Brain microvascular endothelial cell (primary cell): ENCODE results near the gene CPNE4.

Experiments used
- DNase-seq: peaks from one replicate; pipeline ENCODE4 v3.0.0-alpha.2; 2020
- H3K27ac ChIP-seq: fragments of 250-450 bp; sonication (Bioruptor Pico); 2 replicates; pipeline ENCODE4 v1.5.1; 2020; ENCODE audit warnings: mild to moderate bottlenecking, moderate library complexity
- H3K27me3 ChIP-seq: fragments of 250-450 bp; sonication (Bioruptor Pico); replicated peaks from 2 replicates; pipeline ENCODE4 v1.5.1; 2020; ENCODE audit warnings: mild to moderate bottlenecking
- H3K36me3 ChIP-seq: fragments of 250-450 bp; sonication (Bioruptor Pico); replicated peaks from 2 replicates; pipeline ENCODE4 v1.5.1; 2020; ENCODE audit warnings: mild to moderate bottlenecking
- H3K4me3 ChIP-seq: 2 replicates; pipeline ENCODE4 v1.5.1; 2011; ENCODE audit warnings: low read depth, mild to moderate bottlenecking, control low read depth, low read length, moderate library complexity
- in situ Hi-C: cut with HindIII; loops from 2 replicates; pipeline ENCODE4 v1.10.0; 2017; ENCODE audit warnings: low sequenced_read_pairs, low pct_ligation_motif_present
- TF ChIP-seq, protein P1 (sequence below): IDR thresholded peaks from 2 replicates; pipeline ENCODE4 v1.5.1; 2011; ENCODE audit warnings: low read depth, mild to moderate bottlenecking, moderate library complexity, low read length, control low read depth, inconsistent platforms; ENCODE audit errors: missing control alignments

Gene CPNE4

DNA sequence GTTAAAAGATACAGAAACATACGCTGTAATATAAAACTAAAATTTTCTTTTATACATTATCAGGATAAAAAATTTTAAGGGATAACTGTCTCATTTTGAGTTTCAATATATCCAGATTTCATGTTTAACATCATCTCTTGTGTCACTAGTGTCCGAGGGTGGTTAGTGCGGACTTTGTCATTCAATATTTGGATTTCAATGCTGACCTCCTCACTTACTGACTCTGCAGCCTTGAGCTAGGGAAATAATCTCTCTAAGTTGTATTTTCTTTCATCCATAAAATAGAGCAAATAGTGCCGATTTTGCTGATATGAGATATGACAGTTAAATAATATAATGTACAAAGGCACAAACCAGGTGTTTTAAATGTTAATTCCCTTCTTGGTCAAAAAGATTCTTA, 203.2 kb downstream of the CPNE4 start:
- Histone ChIP-seq H3K36me3 (no peaks in the 10 kb centered on the region), H3K27me3 (no peaks in the 10 kb centered on the region), H3K4me3 (no peak overlapping the region), H3K27ac (no peak overlapping the region)
- TF ChIP-seq, protein P1, sequence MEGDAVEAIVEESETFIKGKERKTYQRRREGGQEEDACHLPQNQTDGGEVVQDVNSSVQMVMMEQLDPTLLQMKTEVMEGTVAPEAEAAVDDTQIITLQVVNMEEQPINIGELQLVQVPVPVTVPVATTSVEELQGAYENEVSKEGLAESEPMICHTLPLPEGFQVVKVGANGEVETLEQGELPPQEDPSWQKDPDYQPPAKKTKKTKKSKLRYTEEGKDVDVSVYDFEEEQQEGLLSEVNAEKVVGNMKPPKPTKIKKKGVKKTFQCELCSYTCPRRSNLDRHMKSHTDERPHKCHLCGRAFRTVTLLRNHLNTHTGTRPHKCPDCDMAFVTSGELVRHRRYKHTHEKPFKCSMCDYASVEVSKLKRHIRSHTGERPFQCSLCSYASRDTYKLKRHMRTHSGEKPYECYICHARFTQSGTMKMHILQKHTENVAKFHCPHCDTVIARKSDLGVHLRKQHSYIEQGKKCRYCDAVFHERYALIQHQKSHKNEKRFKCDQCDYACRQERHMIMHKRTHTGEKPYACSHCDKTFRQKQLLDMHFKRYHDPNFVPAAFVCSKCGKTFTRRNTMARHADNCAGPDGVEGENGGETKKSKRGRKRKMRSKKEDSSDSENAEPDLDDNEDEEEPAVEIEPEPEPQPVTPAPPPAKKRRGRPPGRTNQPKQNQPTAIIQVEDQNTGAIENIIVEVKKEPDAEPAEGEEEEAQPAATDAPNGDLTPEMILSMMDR: no peak
- no peak for DNase-seq
- in situ Hi-C loops: no loop called here

DNA sequence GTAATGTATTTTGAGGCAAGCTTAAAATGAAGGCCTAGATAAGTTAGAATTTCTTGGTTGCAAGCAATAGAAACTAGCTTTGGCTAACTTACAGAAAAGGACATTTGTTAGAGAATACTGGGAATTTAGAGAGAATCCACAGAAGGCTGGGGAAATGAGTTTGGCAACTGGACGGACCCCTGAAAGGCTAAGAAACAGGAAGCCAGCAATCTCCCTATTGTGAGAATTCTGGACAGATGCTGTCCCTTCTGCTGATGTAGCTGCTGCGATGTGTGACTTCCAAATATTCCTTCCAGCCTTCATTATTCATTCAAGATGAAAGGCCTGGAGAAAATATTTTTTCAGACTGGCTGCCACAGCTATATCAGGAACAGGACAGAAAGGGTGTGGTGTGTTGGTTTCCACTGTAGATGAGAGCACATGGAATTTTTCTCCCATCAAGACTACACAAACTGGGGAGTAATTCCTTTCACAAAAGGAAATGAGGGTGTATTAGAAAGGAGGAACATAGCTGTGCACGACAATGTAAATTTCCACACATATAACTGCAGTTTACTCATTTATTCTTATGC, 213.5 kb downstream of the CPNE4 start:
- TF ChIP-seq, protein P1: no peak
- no peak for DNase-seq
- in situ Hi-C loops: no loop called here

DNA sequence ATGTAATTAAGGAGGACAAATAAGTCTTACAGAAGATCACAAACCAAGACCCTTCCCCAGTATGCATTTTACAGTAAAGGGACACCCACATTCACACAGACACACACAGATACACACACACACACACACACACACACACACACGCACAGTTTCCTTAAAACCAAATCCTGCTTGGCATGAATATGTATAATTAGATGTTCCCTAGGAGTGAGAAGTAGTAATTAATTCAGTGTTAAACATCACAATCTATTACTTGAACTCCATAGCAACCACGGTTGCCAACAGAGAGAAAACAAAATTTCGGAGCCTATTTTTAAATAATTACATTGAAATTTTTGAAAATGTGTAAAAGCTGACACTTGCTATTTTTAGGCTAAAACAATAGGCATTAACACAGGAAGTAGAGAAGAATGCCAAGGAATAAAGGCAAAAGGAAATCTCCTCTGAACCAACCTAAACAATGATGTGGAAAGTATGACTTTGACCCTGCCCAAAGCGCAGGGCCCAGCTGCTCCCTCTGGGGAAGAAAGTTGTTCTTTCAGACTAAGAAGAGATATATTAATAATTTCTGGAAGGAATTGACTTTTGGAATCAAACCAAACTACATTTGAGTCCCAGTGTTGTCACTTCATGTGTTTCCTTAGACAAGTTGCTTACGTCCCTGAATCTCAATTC, 215.3 kb downstream of the CPNE4 start:
- in situ Hi-C loops: no loop called here
- H3K27ac ChIP-seq: no peak overlapping the region
- H3K4me3 ChIP-seq: no peak overlapping the region
- TF ChIP-seq, protein P1: no peak
- no peaks in the 10 kb centered on the region for H3K27me3 ChIP-seq
- DNase-seq: no peak
- no peaks in the 10 kb centered on the region for H3K36me3 ChIP-seq

More for the DNA sequence above, 213.5 kb downstream of the CPNE4 start:
- Histone ChIP-seq H3K4me3 (no peak overlapping the region), H3K27ac (no peak overlapping the region), H3K27me3 (no peaks in the 10 kb centered on the region), H3K36me3 (no peaks in the 10 kb centered on the region)

DNA sequence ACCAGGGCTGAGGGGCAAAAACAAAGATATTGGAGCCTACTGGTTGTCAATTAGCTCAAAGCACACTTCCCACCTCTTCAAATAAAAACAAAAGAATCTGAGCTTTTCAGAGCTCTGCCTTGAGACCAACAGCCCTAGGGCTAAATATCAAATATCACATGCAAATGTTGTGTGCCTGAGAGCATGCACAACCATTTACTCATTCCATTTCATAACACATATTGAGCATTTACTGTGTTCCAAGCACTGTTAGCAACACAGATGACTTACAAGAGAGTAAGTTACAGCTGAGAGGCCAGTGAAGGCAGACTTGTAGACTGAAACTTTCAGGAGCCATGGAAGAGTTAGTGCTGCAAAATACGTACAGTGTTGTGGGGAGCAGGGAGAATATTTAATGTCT, 222.4 kb downstream of the CPNE4 start:
- Histone ChIP-seq H3K27me3 (no peaks in the 10 kb centered on the region), H3K4me3 (no peak overlapping the region)
- in situ Hi-C loops: no loop called here

DNA sequence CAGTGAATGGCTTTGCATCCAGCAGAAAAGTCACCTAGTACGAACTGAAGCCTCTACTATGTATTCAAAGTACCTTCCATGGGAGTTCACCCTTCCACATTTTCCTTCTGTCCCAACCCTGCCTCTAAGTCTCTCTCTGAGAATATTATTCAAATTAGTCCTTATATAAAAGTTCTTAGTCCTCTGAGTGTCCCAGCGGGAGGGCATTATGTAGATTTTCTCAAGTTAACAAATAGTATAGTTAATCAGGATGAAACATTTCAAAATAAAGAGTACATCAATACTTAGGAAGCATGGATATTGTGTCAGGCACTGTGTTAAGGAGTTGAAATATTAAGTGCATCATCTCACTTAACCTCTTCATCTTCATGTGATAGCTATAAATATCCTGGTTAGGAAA, 223.3 kb downstream of the CPNE4 start:
- in situ Hi-C loops: no loop called here
- DNase-seq: no peak

More for the DNA sequence above, 222.4 kb downstream of the CPNE4 start:
- H3K27ac ChIP-seq: no peak overlapping the region
- H3K36me3 ChIP-seq: no peaks in the 10 kb centered on the region
- no peak for DNase-seq
- TF ChIP-seq, protein P1: no peak

More for the DNA sequence above, 223.3 kb downstream of the CPNE4 start:
- Histone ChIP-seq H3K27me3 (no peaks in the 10 kb centered on the region), H3K36me3 (no peaks in the 10 kb centered on the region), H3K4me3 (no peak overlapping the region), H3K27ac (no peak overlapping the region)
- TF ChIP-seq, protein P1: no peak
